GM12801 (cell line): ENCODE results near the gene SLIT3.

Experiments
- CTCF ChIP-seq: IDR thresholded peaks from one replicate; pipeline ENCODE4 v1.5.1; 2011; ENCODE audit warnings: control low read depth; ENCODE audit not compliant: insufficient read length; ENCODE audit errors: extremely low read depth

Gene SLIT3

GRCh38 chr5:169149317-169149716 is 151.6 kb downstream of the SLIT3 start:
- no peak for TF ChIP-seq CTCF

GRCh38 chr5:169148138-169148740 is 152.7 kb downstream of the SLIT3 start:
- no peak for TF ChIP-seq CTCF

- no peak for TF ChIP-seq CTCF
Measured at GRCh38 chr5:169147534-169147933, 153.4 kb downstream of the SLIT3 start.

DNA sequence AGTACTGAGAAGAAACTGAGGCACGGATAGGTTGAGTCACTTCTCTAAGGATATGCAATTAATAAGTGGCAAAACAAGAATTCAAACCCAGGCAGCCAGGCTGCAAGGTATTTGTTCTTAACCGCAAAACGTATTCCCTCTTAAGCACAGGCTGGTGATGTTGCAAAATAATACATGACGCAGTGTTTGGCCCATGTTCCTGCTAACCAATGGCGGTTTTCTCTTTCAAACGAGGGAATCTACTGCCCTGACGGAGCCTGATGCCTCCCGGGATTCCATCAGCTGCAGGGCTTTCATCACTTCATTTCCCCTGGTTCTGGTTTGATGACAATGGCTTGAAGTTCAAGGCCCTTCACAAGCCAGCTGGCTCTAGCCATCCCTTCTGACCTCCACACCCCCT is 154.8 kb downstream of the SLIT3 start:
- no peak for TF ChIP-seq CTCF

GRCh38 chr5:169142264-169142970 is 158.5 kb downstream of the SLIT3 start:
- no peak for TF ChIP-seq CTCF

- TF ChIP-seq CTCF, result no peak
Measured at GRCh38 chr5:169139480-169140050, 161.4 kb downstream of the SLIT3 start.

- TF ChIP-seq CTCF, result no peak
Measured at GRCh38 chr5:169133531-169133930, 167.4 kb downstream of the SLIT3 start.
